Measurements from ENCODE around the gene THSD4.

DNA sequence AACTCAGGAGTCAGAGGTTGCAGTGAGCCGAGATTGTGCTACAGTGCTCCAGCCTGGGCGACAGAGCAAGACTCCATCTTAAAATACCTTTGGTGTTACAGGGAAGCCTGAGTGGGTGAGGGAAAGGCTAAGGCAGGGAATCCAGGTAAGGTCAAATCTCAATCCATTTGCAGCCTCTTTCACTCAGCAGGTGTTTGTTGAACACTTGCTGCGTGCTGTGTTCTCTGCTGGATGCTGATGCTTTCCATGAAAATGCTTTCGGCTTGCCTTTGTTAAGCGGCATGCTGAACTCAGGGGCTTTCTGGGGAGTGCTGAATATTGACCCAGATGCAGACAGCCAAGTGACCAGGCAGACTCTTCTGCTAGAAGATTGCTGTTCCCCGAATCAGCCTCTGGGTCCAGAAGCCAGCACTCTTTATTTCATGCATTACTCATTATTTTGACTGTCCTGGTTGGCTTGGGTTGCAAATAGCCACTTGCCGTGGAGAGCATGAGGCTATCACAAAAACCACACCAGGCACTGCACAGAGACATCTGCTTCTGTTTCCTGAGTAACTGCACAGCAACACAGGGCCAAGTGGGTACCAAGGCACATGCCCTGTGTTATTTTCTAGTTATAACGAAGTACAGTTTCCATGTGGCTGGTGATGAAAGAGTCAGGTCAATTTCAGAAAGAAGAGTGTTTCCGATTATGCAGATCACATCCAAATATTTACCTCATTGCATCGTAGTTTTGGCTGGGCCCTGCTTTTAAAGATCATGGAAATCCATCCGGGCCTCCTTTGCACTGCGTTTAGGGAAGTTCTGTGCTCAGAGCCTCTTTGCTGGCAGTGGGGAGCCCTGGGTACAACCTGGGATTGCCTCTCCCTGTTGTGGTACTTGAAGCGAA lies 88.6 kb downstream of the THSD4 start:
- TF ChIP-seq POLR2A (IDR thresholded peaks at IDR 0.05; ENCODE audit: low read depth, low read length), result no peak
- no peak for TF ChIP-seq SMC3 (IDR thresholded peaks at IDR 0.05; ENCODE audit: low read depth, low read length)
- TF ChIP-seq, protein P1, sequence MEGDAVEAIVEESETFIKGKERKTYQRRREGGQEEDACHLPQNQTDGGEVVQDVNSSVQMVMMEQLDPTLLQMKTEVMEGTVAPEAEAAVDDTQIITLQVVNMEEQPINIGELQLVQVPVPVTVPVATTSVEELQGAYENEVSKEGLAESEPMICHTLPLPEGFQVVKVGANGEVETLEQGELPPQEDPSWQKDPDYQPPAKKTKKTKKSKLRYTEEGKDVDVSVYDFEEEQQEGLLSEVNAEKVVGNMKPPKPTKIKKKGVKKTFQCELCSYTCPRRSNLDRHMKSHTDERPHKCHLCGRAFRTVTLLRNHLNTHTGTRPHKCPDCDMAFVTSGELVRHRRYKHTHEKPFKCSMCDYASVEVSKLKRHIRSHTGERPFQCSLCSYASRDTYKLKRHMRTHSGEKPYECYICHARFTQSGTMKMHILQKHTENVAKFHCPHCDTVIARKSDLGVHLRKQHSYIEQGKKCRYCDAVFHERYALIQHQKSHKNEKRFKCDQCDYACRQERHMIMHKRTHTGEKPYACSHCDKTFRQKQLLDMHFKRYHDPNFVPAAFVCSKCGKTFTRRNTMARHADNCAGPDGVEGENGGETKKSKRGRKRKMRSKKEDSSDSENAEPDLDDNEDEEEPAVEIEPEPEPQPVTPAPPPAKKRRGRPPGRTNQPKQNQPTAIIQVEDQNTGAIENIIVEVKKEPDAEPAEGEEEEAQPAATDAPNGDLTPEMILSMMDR (conservative IDR thresholded peaks at IDR 0.05; ENCODE audit: low read depth, low read length), result no peak
- no peak for TF ChIP-seq ELK1 (IDR thresholded peaks at IDR 0.05; ENCODE audit: borderline replicate concordance, low read depth, low read length)
- no peak for TF ChIP-seq USF2 (IDR thresholded peaks at IDR 0.05; ENCODE audit: low read depth, low read length)
- TF ChIP-seq RAD21 (IDR thresholded peaks at IDR 0.05; ENCODE audit: low read length), result no peak
- TF ChIP-seq MAZ (IDR thresholded peaks at IDR 0.05; ENCODE audit: borderline replicate concordance, low read depth, low read length), result no peak
- TF ChIP-seq RFX5 (IDR thresholded peaks at IDR 0.05; ENCODE audit: low read depth, low read length), result no peak
- no peak for TF ChIP-seq FOS (IDR thresholded peaks at IDR 0.05; ENCODE audit: low read depth, low read length)
- no peak for TF ChIP-seq CHD1 (IDR thresholded peaks at IDR 0.05; ENCODE audit: low read depth, low read length)
- no peak for TF ChIP-seq NFE2L2 (IDR thresholded peaks at IDR 0.05; ENCODE audit: low read depth, low read length)
- no peak for TF ChIP-seq CEBPB (IDR thresholded peaks at IDR 0.05; ENCODE audit: low read depth, low read length)
- no peak for TF ChIP-seq BHLHE40 (IDR thresholded peaks at IDR 0.05; ENCODE audit: low read depth, low read length)
- no peak for TF ChIP-seq MXI1 (IDR thresholded peaks at IDR 0.05; ENCODE audit: borderline replicate concordance, low read depth, low read length)

All from IMR-90 (cell line).